OCI-LY3 (cell line): Measurements from ENCODE around the gene BICRA.

Experiments used
- EZH2phosphoT487 ChIP-seq: fragments of 200-600 bp; shearing (Covaris generic); IDR thresholded peaks from 2 replicates; pipeline ENCODE4 v1.6.1; 2018; ENCODE audit warnings: antibody characterized with exemption, mixed run types, low read depth
- TF ChIP-seq, protein P1 (sequence below): fragments of 200-600, 300-600 bp; sonication (generic); IDR thresholded peaks from 2 replicates; pipeline ENCODE4 v1.5.1; 2014; ENCODE audit warnings: antibody characterized with exemption, low read length, low read depth

DNA sequence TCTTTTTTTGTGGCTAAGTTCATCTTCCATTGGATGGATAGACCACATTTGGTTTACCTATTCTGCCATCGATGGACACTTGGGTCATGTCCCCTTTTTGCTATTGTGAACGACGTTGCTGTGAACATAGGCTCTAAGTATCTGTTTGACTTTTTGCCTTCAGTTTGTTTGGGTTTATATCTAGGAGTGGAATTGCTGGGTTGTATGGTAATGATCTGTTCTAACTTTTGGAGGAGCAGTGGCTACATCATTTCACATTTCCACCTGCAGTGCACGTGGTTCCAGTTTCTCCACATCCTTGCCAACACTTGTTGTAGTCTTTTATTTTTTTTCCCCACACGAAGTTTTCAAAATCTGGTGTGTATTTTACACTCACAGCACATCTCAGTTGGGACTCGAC, 21.7 kb downstream of the BICRA start:
- TF ChIP-seq, protein P1, sequence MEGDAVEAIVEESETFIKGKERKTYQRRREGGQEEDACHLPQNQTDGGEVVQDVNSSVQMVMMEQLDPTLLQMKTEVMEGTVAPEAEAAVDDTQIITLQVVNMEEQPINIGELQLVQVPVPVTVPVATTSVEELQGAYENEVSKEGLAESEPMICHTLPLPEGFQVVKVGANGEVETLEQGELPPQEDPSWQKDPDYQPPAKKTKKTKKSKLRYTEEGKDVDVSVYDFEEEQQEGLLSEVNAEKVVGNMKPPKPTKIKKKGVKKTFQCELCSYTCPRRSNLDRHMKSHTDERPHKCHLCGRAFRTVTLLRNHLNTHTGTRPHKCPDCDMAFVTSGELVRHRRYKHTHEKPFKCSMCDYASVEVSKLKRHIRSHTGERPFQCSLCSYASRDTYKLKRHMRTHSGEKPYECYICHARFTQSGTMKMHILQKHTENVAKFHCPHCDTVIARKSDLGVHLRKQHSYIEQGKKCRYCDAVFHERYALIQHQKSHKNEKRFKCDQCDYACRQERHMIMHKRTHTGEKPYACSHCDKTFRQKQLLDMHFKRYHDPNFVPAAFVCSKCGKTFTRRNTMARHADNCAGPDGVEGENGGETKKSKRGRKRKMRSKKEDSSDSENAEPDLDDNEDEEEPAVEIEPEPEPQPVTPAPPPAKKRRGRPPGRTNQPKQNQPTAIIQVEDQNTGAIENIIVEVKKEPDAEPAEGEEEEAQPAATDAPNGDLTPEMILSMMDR = no peak
- no peak for TF ChIP-seq EZH2phosphoT487
